ENCODE measurements around the gene EPHX1. TPM values are rescaled to one million over a fixed set of nuclear protein-coding genes. Genes with fewer than 3 reads are reported as not detected.
A peak's percentile ranks its signal among the peaks of the same experiment; 100 is the strongest.

Gene EPHX1
- total and polyA plus RNA-seq, 2 of the 8 experiments (the other 6 are each of a cell fraction or from before 2014, with no cell fraction given) = 45.3 to 79.1 TPM

DNA sequence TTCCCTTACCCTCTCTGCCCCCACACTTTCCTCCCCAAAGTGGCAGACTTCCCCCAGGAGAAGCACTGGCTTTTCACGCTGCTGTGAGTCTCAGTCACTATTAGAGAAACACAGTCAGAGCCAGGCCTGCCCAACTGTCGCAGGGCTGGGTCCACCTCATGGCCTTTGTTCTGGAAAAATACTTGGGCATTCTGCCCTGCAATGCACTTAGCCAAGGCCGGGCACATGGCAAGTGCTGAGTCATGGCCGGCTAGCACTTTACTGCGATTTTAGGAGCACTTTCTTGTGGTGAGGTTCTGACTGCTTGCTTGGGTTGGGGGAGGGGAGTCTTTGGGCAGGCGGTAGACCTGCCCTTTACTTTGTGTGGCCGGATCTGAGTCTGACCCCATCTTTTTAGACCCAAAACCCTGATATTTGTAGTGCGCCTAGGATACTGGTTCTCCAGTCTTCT lies 7.7 kb downstream of the EPHX1 start:
- peak overlapping the region; percentile 99 for H4K91ac ChIP-seq (replicated peaks; ENCODE audit: insufficient read length, low read length)
- peak overlapping the region; percentile 91 for H2AK5ac ChIP-seq (ENCODE audit: low read depth, low read length)
- WGBS, 2 experiments (ENCODE audit: extremely low coverage in 1 of 2, insufficient coverage in 1 of 2, insufficient read length in 1 of 2, insufficient replicate concordance in 2 of 2, low coverage in 1 of 2, low lambda C conversion rate in 2 of 2, missing lambda C conversion rate in 1 of 2) = 70% methylated on average over 8 of the region's 8 CpGs; no CpG with 5 or more reads in 1 of the 2 experiments
- ChIA-PET POLR2A (ENCODE audit: partially characterized antibody) (interaction anchor here (0.9 to 13.3 kb wide), 6 partner anchors 10 to 44 kb away, joined by 3 to 166 read pairs (median 3); partner anchors contain the start of gene SRP9), CTCF (ENCODE audit: partially characterized antibody) (interaction anchor here (0.8 to 2.0 kb wide), 7 partner anchors 8 to 94 kb away, joined by 3 to 6 read pairs (median 5); partner anchors contain the start of gene EPHX1)
- H2AFZ ChIP-seq (ENCODE audit: low read length) = no peak overlapping the region
- no peaks in the 10 kb centered on the region for H3K9me3 ChIP-seq (ENCODE audit: insufficient read depth in 2 of 2, low read depth in 1 of 2, low read length in 1 of 2)
- no peak for DNase-seq (ENCODE audit: low read depth in 1 of 2, low spot score in 2 of 2)
- H2BK120ac ChIP-seq (replicated peaks; ENCODE audit: low read depth, low read length) = peak overlapping the region; percentile 61
- H3K18ac ChIP-seq (ENCODE audit: extremely low read depth, low read length) = peak overlapping the region; percentile 64
- H3K4me1 ChIP-seq (replicated peaks in 1 of 4; ENCODE audit: control insufficient read depth in 3 of 4, insufficient read depth in 4 of 4, low read length in 3 of 4) = peaks cover 11 to 35% (median 24%) of the 10 kb centered on the region in 4 experiments
- H2BK20ac ChIP-seq (ENCODE audit: low read length) = peak overlapping the region; percentile 92
- H3K79me1 ChIP-seq (ENCODE audit: low read depth, low read length) = peaks cover 8% of the 10 kb centered on the region
- H3K23me2 ChIP-seq (ENCODE audit: low read depth, low read length) = no peaks in the 10 kb centered on the region
- H3K36me3 ChIP-seq (ENCODE audit: control insufficient read depth in 2 of 4, insufficient read depth in 4 of 4, low read length in 3 of 4) = no peaks in the 10 kb centered on the region; a peak in 1 of 8 replicates
- peaks cover 0 to 2% of the 10 kb centered on the region in 2 experiments for H4K20me1 ChIP-seq (replicated peaks in 1 of 2; ENCODE audit: control insufficient read depth in 1 of 2, insufficient read depth in 2 of 2, low read length in 2 of 2)
- no peaks in the 10 kb centered on the region for H3K27me3 ChIP-seq (replicated peaks in 1 of 4; ENCODE audit: control insufficient read depth in 3 of 4, extremely low read depth in 1 of 4, insufficient read depth in 3 of 4, low read length in 3 of 4)
- no peak overlapping the region for H3K14ac ChIP-seq (ENCODE audit: insufficient read length)
- peak overlapping the region; percentile 43 for H3K56ac ChIP-seq (replicated peaks; ENCODE audit: insufficient read length, low read depth, low read length)
- H2BK5ac ChIP-seq (ENCODE audit: low read depth, low read length) = peak overlapping the region; percentile 95
- no peak overlapping the region for H3K4me3 ChIP-seq (ENCODE audit: extremely low read depth in 1 of 4, insufficient read depth in 2 of 4, low read depth in 3 of 4, low read length in 4 of 4)
- no peak for FAIRE-seq
- no peak overlapping the region for H3K23ac ChIP-seq (ENCODE audit: insufficient read length)
- H3K27ac ChIP-seq (ENCODE audit: low read depth, low read length) = peak overlapping the region; percentile 40; the same call in 1 of the 2 replicates
- peaks cover 0 to 20% of the 10 kb centered on the region in 2 experiments; a peak in 1 of 4 replicates for H3K79me2 ChIP-seq (ENCODE audit: control insufficient read depth in 1 of 2, insufficient read depth in 2 of 2, low read length in 2 of 2)
- peak overlapping the region; percentile 21 to 44 for H3K4me2 ChIP-seq (ENCODE audit: insufficient read depth in 1 of 2, low read depth in 2 of 2, low read length in 2 of 2)
- H3K4ac ChIP-seq (replicated peaks; ENCODE audit: insufficient read length, low read depth, low read length) = peak overlapping the region; percentile 83
- peak overlapping the region; percentile 69 for H4K5ac ChIP-seq (ENCODE audit: insufficient read length, low read depth, low read length)
- peak overlapping the region; percentile 28; the same call in 1 of the 2 replicates for H4K8ac ChIP-seq (ENCODE audit: extremely low read depth, insufficient read depth, low read length)
- H2BK15ac ChIP-seq (ENCODE audit: low read length) = peak overlapping the region; percentile 65; the same call in 1 of the 2 replicates
- peak overlapping the region; percentile 86 for H2BK12ac ChIP-seq (ENCODE audit: low read depth, low read length)
- H3K9ac ChIP-seq (replicated peaks in 1 of 4; ENCODE audit: extremely low read depth in 1 of 4, low read depth in 3 of 4, low read length in 3 of 4) = peak overlapping the region in 3 of 4 experiments; percentile 14 to 37 (median 32); a peak in 4 of 7 replicates
- 0 out of 2 replicates have a peak, but pooled peaks have one; percentile 25 for TF ChIP-seq TAF1 (IDR thresholded peaks at IDR 0.05; ENCODE audit: low read depth, low read length)
- 0 out of 2 replicates have a peak, but pooled peaks have one; percentile 8 for TF ChIP-seq GABPA (IDR thresholded peaks at IDR 0.05; ENCODE audit: borderline replicate concordance, insufficient read depth, low read length)
- TF ChIP-seq POU5F1 (IDR thresholded peaks at IDR 0.05; ENCODE audit: low read depth, low read length) = no peak
- peak; percentile 89; the same call in 1 of the 2 replicates for TF ChIP-seq MAFK (IDR thresholded peaks at IDR 0.05; ENCODE audit: low read depth, low read length)
- no peak for TF ChIP-seq RNF2 (IDR thresholded peaks at IDR 0.05; ENCODE audit: borderline replicate concordance, low read depth, low read length, missing control alignments, poor library complexity, severe bottlenecking)
- TF ChIP-seq, protein P1, sequence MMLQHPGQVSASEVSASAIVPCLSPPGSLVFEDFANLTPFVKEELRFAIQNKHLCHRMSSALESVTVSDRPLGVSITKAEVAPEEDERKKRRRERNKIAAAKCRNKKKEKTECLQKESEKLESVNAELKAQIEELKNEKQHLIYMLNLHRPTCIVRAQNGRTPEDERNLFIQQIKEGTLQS (IDR thresholded peaks at IDR 0.05; ENCODE audit: insufficient read depth, low read depth, low read length) = no peak
- 0 out of 2 replicates have a peak, but pooled peaks have one; percentile 11 for TF ChIP-seq RBBP5 (IDR thresholded peaks at IDR 0.05; ENCODE audit: borderline replicate concordance, low read depth, low read length)
- peak; percentile 96 for TF ChIP-seq BACH1 (IDR thresholded peaks at IDR 0.05; ENCODE audit: low read length)
- TF ChIP-seq, protein P2, sequence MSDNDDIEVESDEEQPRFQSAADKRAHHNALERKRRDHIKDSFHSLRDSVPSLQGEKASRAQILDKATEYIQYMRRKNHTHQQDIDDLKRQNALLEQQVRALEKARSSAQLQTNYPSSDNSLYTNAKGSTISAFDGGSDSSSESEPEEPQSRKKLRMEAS (IDR thresholded peaks at IDR 0.05) = peak; percentile 88
- no peak for TF ChIP-seq KDM4A (IDR thresholded peaks at IDR 0.05; ENCODE audit: low read depth, low read length, severe bottlenecking)
- no peak for TF ChIP-seq RFX5 (IDR thresholded peaks at IDR 0.05; ENCODE audit: borderline replicate concordance, low read depth, low read length)
